Heart right ventricle (tissue), 16 donors: Measurements from ENCODE around the gene GALNT7. TPM values are rescaled to one million over a fixed set of nuclear protein-coding genes. Genes with fewer than 3 reads are reported as not detected.

Source experiments
- ATAC-seq, 8 donors: fragments of 200-7000 bp; cut with Tn5 transposase; one replicate each; pipeline ENCODE4 v1.9.1; 2020; ENCODE audit warnings: mild to moderate bottlenecking in 8 of 8, moderate library complexity in 8 of 8, moderate number of reproducible peaks in 1 of 8
- DNase-seq, 2 donors: peaks; one replicate each; pipeline ENCODE4 v3.0.0-alpha.2; 2020
- H3K27ac ChIP-seq, 10 donors: fragments of 200-600 bp; sonication (generic) in 2 of 10; one replicate each; pipeline versions ENCODE4 v1.5.0 to v1.8.0; 2020 to 2022; ENCODE audit warnings: mild to moderate bottlenecking in 3 of 10
- H3K27me3 ChIP-seq, 7 donors: fragments of 200-600 bp; one replicate each; pipeline ENCODE4 v1.8.0; 2021 to 2022; ENCODE audit warnings: mild to moderate bottlenecking in 2 of 7
- H3K36me3 ChIP-seq, 9 donors: fragments of 200-600 bp; sonication (generic) in 1 of 9; one replicate each; pipeline versions ENCODE4 v1.5.0 to v1.8.0; 2020 to 2022; ENCODE audit warnings: mild to moderate bottlenecking in 2 of 9
- H3K4me1 ChIP-seq, 9 donors: fragments of 200-600 bp; sonication (generic) in 1 of 9; one replicate each; pipeline versions ENCODE4 v1.5.0 to v1.8.0; 2020 to 2022; ENCODE audit warnings: mild to moderate bottlenecking in 4 of 9
- H3K4me3 ChIP-seq, 10 donors: fragments of 200-600 bp; sonication (generic) in 2 of 10; one replicate each; pipeline versions ENCODE4 v1.5.0 to v1.8.0; 2020 to 2022; ENCODE audit warnings: mild to moderate bottlenecking in 7 of 10, moderate library complexity in 2 of 10
- H3K9me3 ChIP-seq, 11 donors: fragments of 200-600 bp in 10 of 11; sonication (generic) in 2 of 11; one replicate each; pipeline versions ENCODE4 v1.5.0 to v1.8.0; 2013 to 2022; ENCODE audit warnings: mild to moderate bottlenecking in 2 of 11, control low read depth in 1 of 11, moderate library complexity in 1 of 11
- CTCF ChIP-seq, 9 donors: fragments of 200-600 bp; sonication (generic) in 2 of 9; IDR thresholded peaks; one replicate each; pipeline versions ENCODE4 v1.5.0 to v1.8.0; 2021 to 2022; ENCODE audit warnings: antibody characterized with exemption in 9 of 9, mild to moderate bottlenecking in 5 of 9, moderate library complexity in 1 of 9
- WGBS, 2 donors: extraction: QIAGEN DNeasy Blood & Tissue Kit; methylation state at CpG; one replicate each; pipeline ENCODE4 v1.1.7; 2013; ENCODE audit warnings: inconsistent platforms in 1 of 2; 5-methylcytosine and 5-hydroxymethylcytosine counted together
- intact Hi-C, 10 donors: fragments of 100-400 bp; cut with DNase I; formaldehyde crosslinking; loops; one replicate each; pipeline versions ENCODE4 v1.11.1 to v1.14.2; 2022
- polyA plus RNA-seq, 2 donors: library from polyadenylated mRNA; stranded (reverse); fragments of 200-250 nt; gene quantifications; one replicate each; pipeline ENCODE4 v1.2.3, GENCODE V29; 2013
- total RNA-seq, 10 donors: library from RNA; stranded (reverse); fragmentation: NEBNext Ultra II Directional in 3 of 10; extraction: Animal tissue kit (Norgen Biotek cat#: 25700) in 3 of 10; gene quantifications; one replicate each; pipeline versions ENCODE4 v1.2.1 to v1.2.4, GENCODE V29; 2021 to 2023
- donor health status: Arrhythmogenic right ventricular cardiomyopathy.
- donor health status: ischemic (EF 13 %, LVEDD 7.1; RV severe dilation, severe dysfunction).
- donor health status: healthy with polysubstance abuse.
- donor health status: DM: no; HTN: yes; CAD: no.
- donor health status: DM: no; HTN: no; CAD: no.
- donor health status: ischemic (EF 25% LVEDD 6.9; RV normal size, moderate dysfunction).
- donor health status: ischemic (EF 25% LVEDD 5.7; RV mildly dilated, moderate dysfunction).
- donor health status: healthy.
- donor health status: DM: yes; HTN: yes; CAD: no.
- donor health status: Ischemic cardiomyopathy.
- donor health status: ischemic (EF 35%, LVEDD 5.7; RV mildly dilated, moderate dysfunction).
- donor health status: nonischemic (EF 11% LVEDD 7.7; RV severe dilation, severe dysfunction).
- donor health status: DM: yes; HTN: yes; CAD: no.
- donor health status: PGD.
- donor health status: ischemic (EF 29% LVEDD 5.4; RV normal size, mild dysfunction).
- donor health status: nonischemic (EF 23%, LVEDD 6.1; RV moderate dilation, normal function).

The GALNT7 gene
- total and polyA plus RNA-seq, 12 donors: 2.2 to 8.8 (median 5.3) TPM

GRCh38 chr4:173187732-173188131, 19.1 kb downstream of the GALNT7 start:
- WGBS, 2 donors: 97 to 99% methylated on average over 1 of the region's 1 CpG
- no peak for ATAC-seq
- H3K9me3 ChIP-seq: no peaks in the 10 kb centered on the region
- DNase-seq: no peak
- no peaks in the 10 kb centered on the region for H3K36me3 ChIP-seq
- no peak for TF ChIP-seq CTCF (IDR thresholded peaks at IDR 0.05)
- H3K4me3 ChIP-seq: no peak overlapping the region
- H3K27ac ChIP-seq: no peak overlapping the region
- peaks cover 0 to 18% (median 0%) of the 10 kb centered on the region in 9 donors for H3K4me1 ChIP-seq
- intact Hi-C loops: no loop called here
- H3K27me3 ChIP-seq: no peaks in the 10 kb centered on the region

- intact Hi-C loops: no loop called here
- Histone ChIP-seq H3K36me3 (no peaks in the 10 kb centered on the region), H3K27ac (no peak overlapping the region), H3K27me3 (no peaks in the 10 kb centered on the region), H3K4me1 (peaks cover 0 to 18% (median 0%) of the 10 kb centered on the region in 9 donors), H3K9me3 (no peaks in the 10 kb centered on the region), H3K4me3 (no peak overlapping the region)
- TF ChIP-seq CTCF (IDR thresholded peaks at IDR 0.05): no peak
- DNase-seq (no peak), ATAC-seq (no peak)
- 91% methylated on average over 7 of the region's 7 CpGs for WGBS, 2 donors
Measured at GRCh38 chr4:173188648-173189047, 20.0 kb downstream of the GALNT7 start.

- DNase-seq: no peak
- no peaks in the 10 kb centered on the region for H3K27me3 ChIP-seq
- WGBS, 2 donors: 96 to 98% methylated on average over 4 of the region's 4 CpGs
- ATAC-seq: no peak
- peaks cover 0 to 18% (median 0%) of the 10 kb centered on the region in 9 donors for H3K4me1 ChIP-seq
- intact Hi-C loops: no loop called here
- H3K4me3 ChIP-seq: no peak overlapping the region
- H3K27ac ChIP-seq: no peak overlapping the region
- H3K36me3 ChIP-seq: no peaks in the 10 kb centered on the region
- no peaks in the 10 kb centered on the region for H3K9me3 ChIP-seq
- no peak for TF ChIP-seq CTCF (IDR thresholded peaks at IDR 0.05)
Measured at GRCh38 chr4:173189117-173189693, 20.6 kb downstream of the GALNT7 start.

GRCh38 chr4:173191623-173192041, 23.0 kb downstream of the GALNT7 start:
- Histone ChIP-seq H3K27me3 (no peaks in the 10 kb centered on the region), H3K9me3 (no peaks in the 10 kb centered on the region), H3K27ac (no peak overlapping the region), H3K36me3 (no peaks in the 10 kb centered on the region), H3K4me3 (no peak overlapping the region), H3K4me1 (peaks cover 0 to 17% (median 3%) of the 10 kb centered on the region in 9 donors)
- intact Hi-C loops: no loop called here
- no peak for TF ChIP-seq CTCF (IDR thresholded peaks at IDR 0.05)
- 69 to 79% methylated on average over 3 of the region's 3 CpGs for WGBS, 2 donors
- DNase-seq (no peak), ATAC-seq (no peak)
